GM18861 (cell line): ENCODE data around the gene EVA1A.

Experiments
- ATAC-seq: cut with Tn5 transposase; IDR thresholded peaks from one replicate; pipeline ENCODE4 v1.9.1; 2021; ENCODE audit not compliant: unreplicated experiment

Gene EVA1A

DNA sequence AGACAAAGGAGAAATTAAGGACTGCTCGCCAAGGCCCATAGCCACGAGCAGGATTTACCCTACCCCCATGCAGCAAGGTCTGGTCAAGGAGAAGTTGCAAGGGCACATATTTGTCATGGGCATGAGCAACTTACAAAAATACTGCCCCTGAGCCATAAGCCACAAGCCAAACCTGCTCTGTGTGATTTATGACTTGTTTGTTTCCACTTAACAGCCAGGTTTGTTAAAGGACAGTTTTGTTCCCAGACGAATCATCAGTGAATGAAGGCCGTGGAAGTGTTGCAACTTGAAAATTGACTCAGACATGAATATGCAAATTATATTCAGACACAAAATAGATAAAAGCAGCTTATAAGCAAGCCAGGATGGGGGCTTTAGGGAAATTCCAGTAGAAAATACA is 31.3 kb upstream of the EVA1A start:
- ATAC-seq = no peak

DNA sequence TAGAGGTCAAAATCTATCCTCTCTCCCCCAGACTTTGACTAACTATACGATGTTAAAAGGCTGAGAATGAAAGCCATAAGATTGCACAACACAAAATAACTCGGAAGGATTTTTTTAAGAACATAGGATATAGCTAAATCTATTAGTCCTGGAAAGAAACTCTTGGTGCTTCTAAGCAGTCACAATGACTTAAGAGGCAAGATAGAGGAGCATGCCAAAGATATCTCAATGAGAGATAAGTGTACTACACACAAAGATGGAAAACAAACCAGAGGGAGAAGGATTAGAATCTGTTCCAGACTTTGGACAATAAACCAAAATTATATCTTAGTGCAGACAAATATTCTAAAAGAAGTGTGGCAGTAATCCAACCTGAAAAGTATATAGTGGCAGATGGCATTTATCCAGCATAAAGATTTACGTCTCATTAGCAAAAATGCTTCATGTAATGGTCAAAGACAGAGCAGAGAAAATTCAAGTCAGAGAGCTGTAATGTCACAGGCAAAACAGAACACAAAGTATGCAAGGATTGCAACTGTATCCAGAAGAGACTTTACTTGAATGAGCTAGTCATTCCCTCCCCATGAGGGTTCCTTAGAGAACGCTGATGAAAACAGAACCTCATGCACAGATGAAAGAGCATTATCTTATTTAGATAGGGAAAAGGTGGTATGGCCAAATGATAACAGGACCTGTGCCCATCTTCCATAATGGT is 28.8 kb upstream of the EVA1A start:
- no peak for ATAC-seq

DNA sequence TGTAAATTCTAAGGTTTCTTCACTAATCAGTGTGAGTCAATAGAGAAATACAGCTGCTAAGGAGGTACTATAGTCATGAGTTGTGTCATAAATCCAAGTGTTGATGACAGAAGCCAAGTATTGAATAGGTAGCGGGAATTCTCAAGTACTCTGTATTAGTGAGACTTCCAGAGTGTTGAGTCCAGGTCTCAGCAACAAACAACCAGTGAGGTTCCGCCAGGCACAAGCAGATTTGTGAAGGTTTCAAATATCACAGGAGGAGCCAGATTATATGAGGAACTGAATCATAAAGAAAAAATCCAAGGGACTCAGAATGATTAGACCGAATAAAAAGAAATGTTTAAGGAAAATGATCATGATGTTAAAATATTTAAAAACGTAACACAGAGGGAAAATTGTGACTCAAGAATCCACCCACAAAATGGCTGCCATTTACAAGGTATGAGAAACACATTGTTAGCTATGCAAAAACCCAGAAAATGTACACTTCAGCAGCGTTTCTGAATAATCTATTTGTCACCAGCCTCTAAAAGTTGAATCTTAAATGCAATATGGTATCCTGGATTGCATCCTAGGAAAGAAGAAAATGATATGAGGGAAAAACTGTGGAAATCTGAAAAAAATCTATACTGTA is 27.3 kb upstream of the EVA1A start:
- no peak for ATAC-seq

DNA sequence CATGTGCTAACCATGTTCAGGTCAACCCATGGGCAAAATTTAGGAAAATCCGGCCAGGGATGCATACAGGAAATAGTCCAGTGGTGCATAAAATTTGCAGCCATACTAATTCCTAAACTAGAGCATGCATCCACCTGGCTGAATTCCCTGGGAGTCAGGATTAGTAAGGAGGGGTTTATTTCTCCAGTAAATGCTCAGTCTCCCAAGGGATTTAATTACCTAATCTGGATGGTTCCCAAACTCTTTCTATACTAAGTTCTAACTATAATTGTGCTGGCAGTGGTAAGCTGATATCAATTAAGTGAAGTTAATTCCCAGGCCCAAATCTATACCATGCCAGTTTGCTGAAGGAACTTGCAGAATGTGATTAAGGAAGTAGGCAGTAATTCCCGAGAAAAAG is 26.2 kb upstream of the EVA1A start:
- ATAC-seq = no peak

DNA sequence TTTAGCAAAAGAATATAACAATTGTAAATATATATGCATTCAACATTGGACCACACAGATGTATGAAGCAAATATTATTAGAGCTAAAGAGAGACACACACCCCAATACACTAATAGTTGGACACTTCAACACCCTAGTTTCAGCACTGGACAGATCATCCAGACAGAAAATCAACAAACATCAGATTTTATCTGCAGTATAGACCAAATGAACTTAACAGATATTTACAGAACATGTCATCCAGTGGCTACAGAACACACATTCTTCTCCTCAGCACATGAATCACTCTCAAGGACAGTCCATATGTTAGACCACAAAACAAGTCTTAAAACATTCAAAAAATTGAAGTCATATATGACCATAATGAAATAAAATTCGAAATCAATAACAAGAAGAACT is 22.1 kb upstream of the EVA1A start:
- no peak for ATAC-seq

DNA sequence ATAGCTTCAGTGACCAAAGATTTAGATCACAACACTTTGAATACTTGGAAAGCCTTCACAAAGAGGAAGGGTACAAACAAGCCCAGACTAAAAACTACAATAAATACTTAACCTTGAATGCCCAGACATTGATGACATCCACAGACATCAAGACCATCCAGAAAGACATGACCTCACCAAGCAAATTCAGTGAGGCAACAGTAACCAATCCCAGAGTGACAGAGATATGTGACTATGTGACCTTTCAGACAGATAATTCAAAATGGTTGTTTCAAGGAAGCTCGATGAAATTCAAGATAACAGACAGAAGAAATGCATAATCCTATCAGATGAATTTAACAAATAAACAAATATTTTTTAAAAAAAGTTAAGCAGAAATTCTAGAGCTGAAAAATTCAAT is 19.9 kb upstream of the EVA1A start:
- no peak for ATAC-seq

DNA sequence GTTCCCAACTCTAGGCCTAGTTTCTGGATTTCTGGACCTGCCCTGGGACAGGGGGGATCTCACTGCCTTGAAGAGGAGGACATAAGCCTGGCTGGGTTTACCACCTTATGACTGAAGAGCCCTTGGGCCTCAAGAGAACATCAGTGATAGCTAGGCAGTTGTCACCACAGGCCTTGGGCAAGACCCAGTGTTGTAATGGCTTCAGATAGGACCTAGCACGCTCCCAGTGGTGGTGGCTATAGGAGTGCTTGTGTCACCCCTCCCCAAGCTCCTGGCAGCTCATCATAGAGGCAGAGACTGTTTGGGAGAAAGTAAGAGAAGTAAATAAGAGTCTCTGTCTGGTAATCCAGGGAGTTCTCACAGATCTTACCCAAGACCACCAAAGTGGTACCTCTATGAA is 19.4 kb upstream of the EVA1A start:
- no peak for ATAC-seq

DNA sequence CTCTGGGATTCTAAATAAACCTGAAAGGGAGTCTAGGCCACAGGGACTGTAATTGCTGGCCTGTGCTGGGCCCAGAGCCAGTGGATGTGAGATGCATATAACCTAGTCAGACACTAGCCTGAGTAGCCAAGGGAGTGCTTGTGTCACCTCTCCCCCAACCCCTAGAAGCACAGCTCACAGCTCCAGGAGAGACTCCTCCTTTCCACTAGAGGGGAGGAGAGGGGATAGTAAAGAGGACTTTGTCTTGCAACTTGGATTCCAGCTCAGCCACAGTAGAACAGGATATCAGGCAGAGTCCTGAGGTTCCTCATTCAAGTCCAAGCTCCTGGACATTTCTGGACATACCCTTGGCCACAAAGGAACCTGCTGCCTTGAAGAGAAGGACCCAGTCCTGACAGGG is 18.4 kb upstream of the EVA1A start:
- no peak for ATAC-seq

DNA sequence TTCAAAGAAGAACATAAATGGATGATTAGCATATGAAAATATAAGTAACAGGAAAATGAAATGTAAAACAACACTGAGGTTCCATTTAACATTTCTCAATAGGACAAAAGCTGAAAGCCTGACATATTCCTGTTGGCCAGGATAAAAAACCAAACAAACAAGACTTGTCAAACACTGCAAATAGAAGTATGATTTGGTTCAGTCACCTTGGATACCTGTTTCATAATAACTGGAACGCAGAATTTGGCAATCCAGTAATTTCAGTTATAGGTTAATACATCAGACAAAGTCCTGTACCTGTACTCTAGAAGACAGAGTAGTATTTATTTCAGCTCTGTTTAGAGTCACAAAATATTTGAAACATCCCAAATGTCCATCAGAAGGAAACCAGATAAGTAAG is 16.5 kb upstream of the EVA1A start:
- ATAC-seq = no peak

DNA sequence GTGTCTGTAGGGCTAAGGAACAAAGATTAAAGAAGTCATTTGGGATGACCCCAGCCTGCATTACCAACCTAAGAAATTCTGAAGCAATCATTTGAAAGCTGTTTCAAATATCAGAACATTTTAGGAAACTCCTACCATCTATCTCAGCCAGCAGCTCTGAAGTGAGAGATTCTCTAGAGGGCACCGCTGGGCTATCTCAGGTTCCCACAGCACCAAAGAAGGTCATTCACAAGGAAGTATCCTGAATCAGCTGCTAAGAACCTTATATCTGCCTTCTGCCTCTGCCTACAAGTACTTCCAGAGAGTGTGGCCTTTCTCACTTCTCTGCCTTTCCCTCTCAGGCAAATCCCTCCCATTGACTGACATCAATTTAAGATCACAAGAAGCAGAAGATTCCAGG is 13.4 kb upstream of the EVA1A start:
- ATAC-seq = no peak

DNA sequence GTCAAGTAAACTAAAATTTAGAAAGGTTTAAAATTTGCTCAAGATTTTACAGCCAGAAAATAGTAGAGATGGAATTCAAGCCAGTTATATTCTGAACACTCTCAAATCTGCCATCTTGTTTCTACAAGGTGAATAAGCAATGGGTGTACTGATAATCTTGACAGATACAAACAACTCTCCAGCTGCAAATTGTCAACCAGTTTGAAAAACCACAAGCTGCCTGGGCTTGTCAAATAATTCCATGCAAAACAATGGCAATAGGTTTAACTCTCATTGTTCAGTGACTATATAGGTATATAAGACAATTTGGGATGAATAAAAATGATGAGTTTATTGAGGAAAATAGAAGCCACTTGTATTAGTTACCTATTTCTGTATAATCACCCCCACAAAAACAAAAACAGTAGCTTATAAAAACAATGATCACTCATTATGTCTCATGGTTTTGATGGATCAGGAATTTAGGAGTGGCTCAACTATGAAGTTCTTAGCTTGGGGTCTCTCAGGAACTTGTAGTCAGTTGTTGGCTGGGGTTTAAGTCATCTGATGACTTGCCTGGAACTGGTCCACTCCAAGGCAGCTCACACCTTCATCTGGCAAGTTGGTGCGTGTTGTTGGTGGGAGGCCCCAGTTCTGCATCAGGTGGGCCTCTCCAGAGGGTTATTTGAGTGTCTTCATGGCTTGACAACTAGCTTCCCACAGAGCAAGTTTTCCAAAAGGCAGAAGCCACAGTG is 12.6 kb upstream of the EVA1A start:
- no peak for ATAC-seq

DNA sequence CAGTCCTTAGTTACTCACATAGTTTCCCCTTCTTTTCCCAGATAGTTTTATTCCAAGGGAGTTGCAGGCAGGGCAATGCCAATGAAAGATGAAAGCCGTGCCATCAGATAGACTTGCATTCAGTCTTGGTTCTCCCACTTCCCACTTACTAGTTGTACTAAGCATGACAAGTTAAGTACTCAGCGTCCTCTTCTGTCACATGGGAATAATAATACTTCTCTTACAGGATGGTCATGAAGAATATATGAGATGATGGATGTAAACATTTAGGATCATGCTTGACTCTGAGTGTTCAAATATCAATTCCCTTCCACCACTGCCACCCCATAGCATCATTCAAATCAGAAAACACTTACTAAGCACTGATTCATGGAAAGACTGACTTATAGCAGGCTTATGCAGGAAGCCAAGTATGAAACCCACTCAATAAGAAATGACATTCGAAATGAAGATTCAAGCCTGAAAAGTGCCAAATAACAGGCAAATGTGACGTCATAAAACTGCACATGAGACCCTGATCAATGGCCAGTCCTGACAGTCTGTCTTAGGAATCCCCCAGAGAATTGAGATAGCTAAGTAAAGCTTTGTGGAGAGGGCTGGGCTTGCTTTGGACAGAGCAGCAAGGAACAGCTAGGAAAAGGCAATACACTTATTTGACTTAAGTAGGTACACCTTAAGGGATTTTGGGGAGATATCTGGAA is 11.1 kb upstream of the EVA1A start:
- no peak for ATAC-seq

DNA sequence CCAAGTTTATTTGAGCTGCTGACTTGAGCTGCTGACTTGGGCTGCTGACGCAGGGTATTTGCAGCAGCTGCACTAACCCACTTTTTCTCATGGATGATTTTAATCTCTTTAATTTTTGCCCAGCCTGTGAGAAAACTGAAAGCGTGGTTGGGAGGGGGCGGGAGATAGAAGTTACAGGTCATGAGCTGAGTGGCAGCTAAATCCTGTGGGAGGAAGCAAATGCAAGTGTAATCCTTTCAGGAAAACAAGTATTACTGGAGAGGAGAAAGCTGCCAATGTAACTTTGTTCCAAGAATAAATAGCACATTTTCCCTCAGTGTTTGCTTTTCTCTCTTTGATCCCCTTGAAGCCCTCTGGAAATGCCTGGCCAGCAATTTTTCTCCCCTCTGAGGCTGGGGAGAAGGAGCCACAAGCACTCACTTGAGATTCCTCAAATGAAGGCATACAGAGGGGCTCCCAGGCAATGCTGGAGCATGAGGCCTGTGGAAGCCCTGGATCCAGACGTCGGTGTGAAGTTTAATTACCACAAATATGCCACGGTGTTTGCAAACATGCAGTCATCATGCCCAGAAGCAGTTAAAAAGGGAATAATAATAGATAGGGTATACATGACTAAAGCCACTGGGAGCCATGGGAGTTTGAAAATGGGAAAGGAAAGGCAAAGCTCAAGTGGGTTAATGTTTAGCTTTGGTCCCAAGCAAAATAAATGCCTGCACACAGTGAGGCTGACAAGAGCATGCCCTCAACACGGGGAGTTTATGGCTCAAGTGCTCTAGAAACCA is 10.4 kb upstream of the EVA1A start:
- ATAC-seq = no peak

DNA sequence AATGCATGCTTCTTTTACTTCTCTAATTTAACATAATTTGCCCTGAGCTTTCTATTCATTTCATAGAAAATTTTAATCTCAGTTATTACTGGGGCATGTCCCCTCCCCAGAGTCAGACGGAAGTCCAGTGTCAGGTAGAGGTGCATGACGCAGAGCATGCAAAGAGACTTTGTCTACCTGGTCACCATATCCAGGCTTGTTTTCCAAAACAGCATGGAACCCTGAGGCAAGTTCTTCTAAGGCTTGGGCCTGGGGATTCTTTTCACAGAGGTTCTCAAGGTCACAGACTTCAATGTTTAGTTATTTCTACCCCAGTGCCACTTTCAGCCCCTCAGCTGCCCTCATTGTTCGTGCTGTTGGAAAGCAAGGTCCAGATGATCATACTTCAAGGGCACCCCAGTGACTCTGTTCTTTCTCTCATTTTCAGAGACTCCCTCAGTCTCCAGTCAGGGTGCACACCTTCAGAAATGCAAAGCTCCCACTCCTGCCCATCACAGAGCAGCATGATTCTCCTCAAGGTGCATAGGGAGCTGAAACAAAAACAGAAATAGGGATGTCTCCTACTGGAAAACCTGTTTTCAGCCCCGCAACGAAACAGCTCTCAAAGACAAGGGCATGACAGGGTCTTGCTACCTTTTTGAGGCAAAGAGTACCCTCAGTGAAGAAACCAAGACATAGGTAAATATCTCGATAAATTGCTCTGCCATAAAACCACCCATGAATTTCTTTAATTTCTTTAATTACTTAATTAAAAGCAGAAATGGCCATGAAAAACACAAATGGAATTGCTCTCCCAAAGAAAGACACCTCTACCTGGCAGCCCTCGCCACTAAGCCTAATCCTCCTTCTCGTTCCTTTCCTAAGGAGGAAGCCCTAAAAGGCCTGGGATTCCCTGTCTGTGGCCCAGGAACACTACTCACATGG is 9.5 kb upstream of the EVA1A start:
- no peak for ATAC-seq

DNA sequence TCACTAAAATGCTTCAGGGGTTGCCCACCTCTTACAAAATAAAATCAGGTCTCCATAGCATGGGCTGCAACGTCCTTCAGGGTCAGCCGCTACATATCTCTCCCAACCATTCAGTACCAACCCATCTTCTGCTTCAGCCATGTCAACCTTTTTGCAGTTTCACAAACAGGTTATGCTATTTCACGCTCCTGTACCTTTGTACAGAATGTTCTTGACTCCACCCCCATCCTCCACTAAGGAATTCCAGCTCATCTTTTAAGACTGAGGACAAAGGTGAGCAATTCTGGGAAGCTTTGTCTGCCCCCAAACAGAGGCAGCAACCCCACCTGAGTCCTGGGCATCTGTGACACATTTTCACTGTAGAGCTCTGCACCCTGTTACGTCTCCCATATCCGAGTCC is 8.8 kb upstream of the EVA1A start:
- ATAC-seq = no peak

DNA sequence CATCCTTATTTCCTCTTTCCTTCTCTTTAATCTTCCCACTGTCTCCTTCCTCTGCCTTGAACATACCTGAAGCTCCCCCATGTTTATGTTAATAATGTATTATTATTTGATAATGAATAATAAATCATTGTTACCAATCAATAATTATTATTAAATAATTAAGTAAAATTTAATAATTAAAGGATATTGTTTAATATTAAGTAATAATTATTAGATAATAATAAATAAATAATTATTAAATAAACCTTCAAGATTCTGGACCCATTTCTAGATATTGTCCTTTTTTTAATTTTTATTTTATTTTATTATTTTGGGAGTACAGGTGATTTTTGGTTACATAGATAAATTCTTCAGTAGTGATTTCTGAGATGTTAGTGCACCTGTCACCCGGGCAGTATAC is 7.4 kb upstream of the EVA1A start:
- ATAC-seq = no peak

DNA sequence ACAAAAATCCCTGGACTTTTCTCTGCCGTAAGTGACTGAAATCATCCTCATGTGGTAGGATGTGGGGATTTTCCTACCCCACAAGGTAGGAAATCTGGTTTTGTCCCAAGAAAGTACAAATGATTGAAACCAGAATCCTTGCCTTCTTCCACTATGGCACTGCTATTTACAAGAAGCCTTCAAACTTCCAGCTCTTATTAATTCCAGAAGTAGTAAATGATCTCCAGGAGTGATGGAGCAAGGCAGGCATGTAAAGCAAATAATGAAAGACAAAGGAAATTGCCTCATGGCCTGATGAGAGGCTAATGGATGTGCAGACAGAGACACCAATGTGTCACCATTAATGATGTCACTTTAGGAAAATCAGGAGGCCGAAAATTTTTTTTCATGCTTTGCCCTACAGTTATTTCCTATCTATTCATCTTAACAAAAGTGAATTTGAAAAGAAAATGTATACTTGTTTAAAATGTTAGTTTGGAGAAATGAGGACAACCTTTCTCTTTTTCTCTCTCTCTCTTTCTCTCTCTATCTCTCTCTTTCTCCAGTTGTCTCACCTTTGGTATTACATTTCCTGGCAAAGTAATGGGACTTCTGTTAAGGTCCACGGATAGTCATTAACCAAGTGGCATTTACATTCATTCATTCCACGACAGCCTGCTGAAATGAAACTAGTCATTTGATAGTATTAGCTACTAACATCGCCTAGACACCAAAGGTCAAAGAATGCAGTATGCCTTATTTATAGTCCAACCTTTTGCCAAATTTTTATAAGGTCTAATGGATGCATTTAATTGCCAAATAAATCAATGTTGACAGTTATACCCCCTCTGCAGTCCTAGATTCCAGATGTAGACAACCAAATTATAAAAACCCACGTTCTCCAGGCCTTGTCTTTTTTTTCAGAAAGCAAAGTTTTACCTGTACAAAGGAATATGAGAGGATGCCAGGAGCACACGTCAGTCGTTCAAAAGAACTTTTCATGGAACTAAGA is 5.0 kb upstream of the EVA1A start:
- ATAC-seq = no peak

DNA sequence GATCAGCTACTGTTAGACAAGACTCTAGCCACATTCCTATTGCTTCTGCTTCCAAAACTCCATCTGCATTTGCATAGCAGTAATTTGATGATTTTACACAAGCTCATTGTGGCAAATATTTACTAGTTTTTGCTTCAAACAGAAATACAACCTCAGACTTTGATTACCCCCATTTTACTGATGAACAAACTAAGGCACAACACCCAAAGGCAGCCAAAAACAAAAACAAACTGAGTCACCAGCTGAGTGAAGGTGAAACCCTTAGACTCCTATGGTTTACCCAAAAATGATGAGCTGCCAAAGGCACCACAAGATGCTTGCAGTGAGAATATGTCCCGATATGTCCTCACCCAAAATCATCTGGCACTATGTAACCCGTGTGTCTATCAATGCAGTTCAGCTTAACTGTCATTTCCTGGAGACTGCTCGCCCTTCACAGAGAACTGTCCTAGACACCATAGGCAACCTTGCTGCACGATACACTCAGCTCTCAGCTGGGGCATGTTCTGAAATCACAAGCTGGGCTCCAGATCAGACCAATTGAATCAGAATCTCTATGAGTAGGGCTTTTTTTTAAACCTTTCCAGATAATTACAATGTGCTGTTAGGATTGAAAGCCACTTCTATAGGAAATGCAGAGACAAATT is 4.1 kb upstream of the EVA1A start:
- ATAC-seq = no peak
